ENCODE data around the gene CCDC174.

GRCh38 chr3:14698601-14699244 is 47.2 kb downstream of the CCDC174 start:
- no peak for TF ChIP-seq CTCF (IDR thresholded peaks at IDR 0.05; ENCODE audit: low read depth, low read length, missing input control)
- TF ChIP-seq GABPA (IDR thresholded peaks at IDR 0.05 in 1 of 2, conservative IDR thresholded peaks at IDR 0.05 in 1 of 2): no peak
- TF ChIP-seq, protein P1, sequence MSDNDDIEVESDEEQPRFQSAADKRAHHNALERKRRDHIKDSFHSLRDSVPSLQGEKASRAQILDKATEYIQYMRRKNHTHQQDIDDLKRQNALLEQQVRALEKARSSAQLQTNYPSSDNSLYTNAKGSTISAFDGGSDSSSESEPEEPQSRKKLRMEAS (IDR thresholded peaks at IDR 0.05): no peak

Measured in liver (tissue), 3 donors.